ENCODE data around the gene BCL2L14.

DNA sequence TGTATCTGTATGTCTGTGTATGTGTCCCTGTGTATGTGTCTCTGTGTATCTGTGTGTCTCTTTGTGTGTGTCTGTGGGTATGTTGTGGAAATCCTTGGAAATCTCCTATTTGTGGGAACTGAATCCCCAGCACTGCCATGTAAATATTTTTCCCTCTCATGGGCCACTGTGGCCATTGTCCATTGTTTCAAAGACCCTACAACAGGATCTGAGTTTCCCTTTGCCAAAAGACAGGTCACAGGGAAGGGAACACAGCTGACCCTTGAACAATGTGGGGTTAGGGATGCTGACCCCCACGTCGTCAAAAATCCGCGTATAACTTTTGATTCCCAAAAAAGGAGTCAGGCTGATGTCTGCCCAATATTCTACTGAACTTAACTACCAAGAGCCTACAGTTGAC lies 22.5 kb upstream of the BCL2L14 start:
- no peak for TF ChIP-seq CTCF (IDR thresholded peaks at IDR 0.05; ENCODE audit: low read length)
- TF ChIP-seq EZH2 (IDR thresholded peaks at IDR 0.05; ENCODE audit: borderline replicate concordance, low read length) = no peak

All from OCI-LY1 (cell line).